HG02852 (cell line): ENCODE measurements around the gene DBR1.
A peak's percentile ranks its signal among the peaks of the same experiment; 100 is the strongest.

Experiments used
- ATAC-seq: cut with Tn5 transposase; IDR thresholded peaks from one replicate; pipeline ENCODE4 v1.9.1; 2021; ENCODE audit warnings: mild to moderate bottlenecking, moderate library complexity; ENCODE audit not compliant: unreplicated experiment

The DBR1 gene

DNA sequence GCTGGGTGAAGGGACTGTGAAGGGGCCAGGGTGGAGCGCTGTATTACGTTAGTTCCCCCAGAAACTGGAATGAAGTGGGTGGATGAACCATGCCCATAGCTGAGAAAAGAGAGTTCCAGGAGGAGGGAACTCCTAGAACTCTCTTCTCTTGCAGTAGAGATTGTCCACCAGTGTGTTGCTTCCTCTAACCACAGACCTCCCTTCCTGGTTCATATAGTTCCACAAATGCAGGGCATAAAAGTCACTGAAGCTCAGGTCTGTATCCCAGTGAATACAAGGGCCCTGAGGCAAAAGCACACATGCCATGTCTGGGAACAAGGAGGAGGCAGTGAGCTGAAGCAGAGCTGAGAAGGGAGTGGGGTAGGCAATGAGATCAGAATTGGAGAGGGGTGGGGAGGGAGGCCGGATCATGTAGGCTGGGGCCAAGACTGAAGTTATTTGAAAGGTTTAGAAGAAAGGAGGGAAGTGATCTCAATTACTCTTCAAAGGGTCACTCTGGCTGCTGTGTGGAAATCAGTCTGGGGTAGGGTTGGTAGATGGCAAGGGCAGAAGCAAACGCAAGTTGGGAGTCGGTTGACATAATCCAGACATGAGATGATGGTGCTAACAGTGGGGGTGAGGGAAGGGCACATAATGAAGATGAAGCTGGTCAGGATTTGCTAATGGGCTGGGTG, 49.0 kb downstream of the DBR1 start:
- ATAC-seq, result no peak

GRCh38 chr3:138124706-138125355, 49.9 kb downstream of the DBR1 start:
- no peak for ATAC-seq

- ATAC-seq, result no peak
Measured at GRCh38 chr3:138124188-138124587, 50.5 kb downstream of the DBR1 start.

GRCh38 chr3:138119423-138119766, 55.3 kb downstream of the DBR1 start:
- ATAC-seq, result no peak

- peak; percentile 70 for ATAC-seq
Measured at GRCh38 chr3:138118612-138119422, 55.9 kb downstream of the DBR1 start.

- ATAC-seq, result peak; percentile 83
Measured at GRCh38 chr3:138114988-138115971, 59.4 kb downstream of the DBR1 start, which contains the start of gene DZIP1L. Gene DZIP1L (minus strand): TSS chr3:138115608. CDS start chr3:138103971, 11,637 bp downstream.

GRCh38 chr3:138114431-138114918, 60.2 kb downstream of the DBR1 start:
- no peak for ATAC-seq

- ATAC-seq, result no peak
Measured at GRCh38 chr3:138113326-138113725, 61.4 kb downstream of the DBR1 start.

DNA sequence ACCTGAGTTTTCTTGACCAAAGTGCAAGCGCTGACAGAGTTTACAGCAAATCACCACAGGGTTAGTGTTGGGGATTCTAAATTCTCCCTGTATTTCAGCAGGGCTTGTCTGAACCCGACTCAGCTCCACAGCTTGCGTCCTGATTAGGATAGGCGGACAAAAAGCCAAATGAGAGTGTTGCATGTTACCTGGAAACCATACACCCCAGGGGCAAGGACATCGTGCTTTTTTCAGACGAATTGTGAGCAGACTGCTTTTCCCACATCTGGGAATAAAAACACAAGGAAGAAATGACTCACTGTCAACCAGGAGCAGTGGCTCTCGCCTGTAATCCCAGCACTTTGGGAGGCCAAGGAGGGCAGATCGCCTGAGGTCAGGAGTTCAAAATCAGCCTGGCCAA, 62.4 kb downstream of the DBR1 start:
- ATAC-seq, result no peak
